GM18505 (cell line): ENCODE results near the gene CARD9.
"Not testable (repeated sequence)": the region's sequence is repeated elsewhere in the genome, so short reads cannot be mapped to it uniquely, and the experiment has no call there.

Source experiments
- ATAC-seq: cut with Tn5 transposase; IDR thresholded peaks from one replicate; pipeline ENCODE4 v1.9.1; 2021; ENCODE audit not compliant: unreplicated experiment
- POLR2A ChIP-seq: IDR thresholded peaks from 4 replicates; pipeline ENCODE4 v1.6.1; 2011; ENCODE audit warnings: borderline replicate concordance; ENCODE audit not compliant: insufficient read depth, insufficient read length; ENCODE audit errors: extremely low read depth

Gene CARD9

DNA sequence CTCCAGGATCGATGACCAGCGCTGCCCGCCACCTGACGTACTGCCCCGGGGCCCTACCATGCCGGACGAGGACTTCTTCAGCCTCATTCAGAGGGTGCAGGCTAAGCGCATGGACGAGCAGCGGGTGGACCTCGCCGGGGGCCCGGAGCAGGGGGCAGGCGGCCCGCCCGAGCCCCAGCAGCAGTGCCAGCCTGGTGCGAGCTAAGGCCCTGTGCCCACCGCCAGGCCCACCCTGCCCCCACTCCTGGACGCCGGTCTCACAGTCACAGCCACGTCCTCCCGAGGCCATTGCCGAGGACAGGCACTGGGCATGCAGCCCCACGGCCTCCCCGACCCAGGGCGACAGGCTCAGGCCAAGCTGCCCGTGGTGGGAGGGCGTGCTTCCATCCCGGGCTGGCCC lies 15.5 kb downstream of the CARD9 start:
- TF ChIP-seq POLR2A, result no peak
- no peak for ATAC-seq

DNA sequence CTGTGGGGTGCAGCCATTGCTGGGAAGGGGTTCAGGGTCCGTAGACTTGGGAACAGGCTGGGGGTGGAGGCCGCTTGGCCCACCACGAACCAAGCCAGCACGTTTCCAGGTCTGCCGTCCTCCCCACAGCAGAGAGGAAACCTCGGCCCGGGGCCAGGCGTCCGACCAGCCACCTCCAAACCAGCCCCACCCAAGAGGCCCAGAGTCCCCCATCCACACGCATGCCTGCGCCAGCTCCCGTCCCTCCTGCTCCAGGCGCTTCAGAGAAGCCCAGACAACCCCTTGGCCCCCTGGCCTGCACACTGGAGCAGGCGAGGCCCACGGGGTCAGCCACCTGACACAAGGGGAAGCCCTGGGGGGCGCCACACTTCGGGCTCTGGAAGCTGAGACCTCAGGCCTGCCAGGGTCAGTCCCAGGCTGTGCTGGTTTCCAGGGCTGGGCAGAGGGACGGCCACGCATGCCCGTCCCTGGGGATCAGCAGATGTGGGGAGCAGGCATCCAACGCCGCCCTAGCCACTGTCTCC lies 16.2 kb downstream of the CARD9 start:
- TF ChIP-seq POLR2A, result no peak
- ATAC-seq, result no peak

DNA sequence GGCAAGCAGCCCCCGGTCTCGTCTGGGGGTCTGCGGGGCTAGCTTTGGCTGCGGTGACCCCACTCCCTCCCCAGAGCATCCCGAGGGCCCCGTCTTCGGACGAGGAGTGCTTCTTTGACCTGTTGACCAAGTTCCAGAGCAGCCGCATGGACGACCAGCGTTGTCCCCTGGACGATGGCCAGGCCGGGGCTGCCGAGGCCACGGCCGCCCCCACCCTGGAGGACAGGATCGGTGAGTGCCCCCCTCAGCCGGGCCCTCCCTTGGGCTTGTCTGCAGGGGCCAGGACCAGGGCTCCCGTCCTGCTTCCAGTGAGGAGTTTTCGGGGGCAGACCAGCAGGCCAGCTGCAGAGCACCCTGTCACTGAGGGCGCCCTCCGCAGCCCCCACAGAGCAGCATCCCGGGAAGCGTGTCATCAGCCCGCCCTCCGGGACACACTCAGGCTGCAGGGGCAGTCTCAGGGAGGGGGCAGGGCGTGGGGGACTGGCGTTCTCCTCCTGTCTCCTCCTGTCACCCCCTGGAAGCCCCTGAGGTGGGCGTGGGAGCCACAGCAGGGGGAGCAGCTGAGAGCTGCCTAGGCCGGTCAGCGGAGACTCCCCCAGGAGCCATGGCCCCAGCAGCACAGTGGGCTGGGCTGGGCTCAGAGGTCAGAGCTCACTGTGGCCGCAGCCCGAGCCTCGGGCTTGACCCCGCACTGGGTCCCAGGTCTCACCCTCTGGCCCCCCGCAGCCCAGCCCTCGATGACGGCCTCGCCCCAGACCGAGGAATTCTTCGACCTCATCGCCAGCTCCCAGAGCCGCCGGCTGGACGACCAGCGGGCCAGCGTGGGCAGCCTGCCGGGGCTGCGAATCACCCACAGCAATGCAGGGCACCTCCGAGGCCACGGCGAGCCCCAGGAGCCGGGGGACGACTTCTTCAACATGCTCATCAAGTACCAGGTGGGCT lies 17.6 kb downstream of the CARD9 start:
- TF ChIP-seq POLR2A, result no peak
- no peak for ATAC-seq

DNA sequence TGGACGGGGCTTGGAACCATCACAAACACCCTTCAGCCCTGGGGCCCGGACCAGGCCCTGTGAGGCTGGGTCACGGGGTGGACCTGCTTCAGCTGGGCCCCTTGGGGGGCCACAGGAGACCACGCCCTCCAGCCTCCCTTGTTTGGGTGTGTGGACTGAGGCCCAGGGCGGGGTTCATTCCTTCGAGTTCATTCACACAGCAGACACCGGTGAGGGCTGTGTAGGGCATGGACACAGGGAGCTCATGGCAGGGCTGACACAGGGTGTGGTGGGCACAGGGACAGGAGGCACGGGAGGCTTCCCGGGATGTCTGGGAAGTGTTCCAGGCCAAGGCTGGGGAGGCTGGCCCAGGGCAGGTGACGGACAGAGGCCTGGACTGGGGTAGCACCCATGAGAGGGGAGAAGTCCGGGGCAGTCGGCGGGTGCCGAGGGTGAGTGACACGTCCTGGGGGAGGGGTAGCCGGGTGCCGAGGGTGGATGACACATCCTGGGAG lies 18.8 kb downstream of the CARD9 start:
- no peak for ATAC-seq
- TF ChIP-seq POLR2A, result no peak

DNA sequence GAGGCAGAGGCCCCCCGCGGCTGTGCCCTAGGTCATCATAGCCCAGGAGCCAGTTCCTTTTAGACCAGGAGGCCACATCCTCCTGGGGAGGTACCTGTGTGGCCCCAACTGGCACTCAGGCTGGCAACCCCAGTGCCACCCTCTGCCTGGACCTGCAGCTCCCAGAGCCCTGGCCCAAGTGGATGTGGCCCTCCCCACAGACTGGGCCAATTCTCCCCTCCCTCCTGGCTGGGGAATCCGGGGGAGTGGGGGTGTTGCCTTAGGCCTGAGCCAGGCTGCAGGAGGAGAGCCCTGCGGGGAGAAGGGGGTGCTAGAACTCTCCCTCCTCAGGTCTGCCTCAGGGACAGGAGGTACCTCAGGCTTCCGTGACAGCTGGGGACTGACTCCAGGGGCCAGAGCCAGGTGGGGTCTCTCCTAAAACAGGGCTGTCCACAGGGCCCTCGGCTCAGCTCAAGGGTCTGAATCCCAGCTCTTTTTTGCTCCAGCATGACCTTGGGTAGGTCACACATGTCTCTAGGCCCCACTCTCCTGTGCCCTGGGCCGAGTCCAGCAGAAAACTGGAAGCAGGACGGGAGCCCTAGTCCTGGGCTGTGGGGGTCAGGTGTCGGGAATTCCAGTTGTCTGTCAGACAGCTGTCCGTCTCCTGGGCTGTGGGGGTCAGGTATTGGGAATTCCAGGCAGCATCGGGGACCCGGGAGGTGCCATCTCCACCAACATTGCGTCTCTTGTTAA lies 19.5 kb downstream of the CARD9 start:
- ATAC-seq, result no peak
- TF ChIP-seq POLR2A, result no peak

DNA sequence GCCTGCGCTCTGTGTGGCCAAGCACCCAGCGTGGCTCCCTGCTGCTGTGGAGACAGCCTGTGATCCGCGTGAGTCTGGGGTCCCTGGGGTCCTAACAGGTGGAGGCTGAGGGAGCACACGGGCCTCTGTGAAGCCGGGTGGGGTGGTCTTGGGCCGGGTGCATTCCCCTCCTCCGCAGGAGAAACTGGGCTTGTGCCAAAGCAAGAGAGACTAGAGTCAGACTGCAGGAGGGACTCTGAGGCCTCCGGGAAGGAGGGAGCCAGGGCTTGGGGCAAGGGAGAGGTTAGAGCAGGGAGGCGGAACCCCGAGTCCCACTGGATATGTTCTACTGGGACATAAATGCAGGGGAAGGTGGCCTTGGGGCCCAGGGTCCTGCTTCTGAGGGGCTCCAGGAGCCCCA lies 20.4 kb downstream of the CARD9 start:
- ATAC-seq, result no peak
- no peak for TF ChIP-seq POLR2A

DNA sequence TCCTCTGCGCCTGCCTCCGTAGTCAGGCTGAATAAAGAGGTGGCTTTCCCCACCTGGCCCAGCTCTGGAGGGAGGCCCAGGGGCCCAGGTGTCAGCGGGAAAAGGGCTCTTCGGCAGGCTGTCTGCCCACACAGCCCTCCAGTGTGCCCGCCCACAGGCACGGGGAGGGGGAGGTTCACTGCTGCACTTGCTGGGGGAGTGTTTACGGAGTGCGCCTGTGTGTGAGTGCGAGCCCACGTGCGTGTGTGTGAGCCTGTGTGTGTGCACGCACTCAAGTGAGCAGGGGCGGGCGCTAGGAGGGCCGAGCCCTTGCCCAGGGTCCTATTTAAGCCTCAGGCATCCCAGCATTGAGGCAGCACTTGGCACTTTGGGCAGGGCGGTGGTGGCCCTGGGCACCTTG lies 20.8 kb downstream of the CARD9 start:
- no peak for ATAC-seq
- no peak for TF ChIP-seq POLR2A

DNA sequence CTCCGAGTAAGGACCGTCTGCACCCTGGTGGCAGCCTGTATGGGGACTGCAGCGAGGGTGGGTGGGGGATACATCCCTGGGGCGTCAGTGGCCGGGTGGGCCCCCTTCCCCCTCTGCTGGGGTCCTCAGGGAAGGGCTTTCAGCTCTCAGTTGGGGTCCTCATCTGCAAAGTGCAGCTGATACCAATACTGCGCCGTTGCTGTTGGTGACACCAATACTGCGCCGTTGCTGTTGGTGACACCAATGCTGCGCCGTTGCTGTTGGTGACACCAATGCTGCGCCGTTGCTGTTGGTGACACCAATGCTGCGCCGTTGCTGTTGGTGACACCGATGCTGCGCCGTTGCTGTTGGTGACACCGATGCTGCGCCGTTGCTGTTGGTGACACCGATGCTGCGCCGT lies 21.6 kb downstream of the CARD9 start:
- ATAC-seq, result not testable (repeated sequence)

DNA sequence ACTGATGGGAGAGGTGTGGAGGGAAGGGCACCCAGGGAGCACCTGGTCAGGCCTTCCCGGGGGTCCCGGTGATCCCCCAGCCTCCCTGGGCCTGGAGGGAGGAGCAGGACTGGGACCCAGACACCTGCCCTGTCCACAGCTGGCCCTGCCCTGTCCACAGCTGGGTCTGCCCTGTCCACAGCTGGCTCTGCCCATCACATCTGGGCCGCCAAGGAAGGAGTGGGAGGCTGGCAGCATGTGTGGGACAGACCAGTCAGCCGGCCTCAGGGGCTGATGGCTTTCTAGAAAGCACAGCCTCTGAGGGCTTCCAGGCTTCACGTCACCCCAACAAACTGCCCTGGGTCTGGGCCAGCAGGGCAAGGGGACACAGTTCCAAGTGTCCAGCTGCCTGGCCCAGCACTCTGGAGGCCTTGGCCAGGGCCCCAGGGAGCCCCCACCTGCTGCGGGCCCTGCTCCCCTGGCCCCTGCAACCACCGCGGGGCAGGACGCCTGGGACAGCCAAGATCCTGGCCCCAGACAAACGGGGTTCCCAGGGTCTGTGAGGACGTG lies 22.1 kb downstream of the CARD9 start:
- TF ChIP-seq POLR2A, result no peak
- no peak for ATAC-seq

DNA sequence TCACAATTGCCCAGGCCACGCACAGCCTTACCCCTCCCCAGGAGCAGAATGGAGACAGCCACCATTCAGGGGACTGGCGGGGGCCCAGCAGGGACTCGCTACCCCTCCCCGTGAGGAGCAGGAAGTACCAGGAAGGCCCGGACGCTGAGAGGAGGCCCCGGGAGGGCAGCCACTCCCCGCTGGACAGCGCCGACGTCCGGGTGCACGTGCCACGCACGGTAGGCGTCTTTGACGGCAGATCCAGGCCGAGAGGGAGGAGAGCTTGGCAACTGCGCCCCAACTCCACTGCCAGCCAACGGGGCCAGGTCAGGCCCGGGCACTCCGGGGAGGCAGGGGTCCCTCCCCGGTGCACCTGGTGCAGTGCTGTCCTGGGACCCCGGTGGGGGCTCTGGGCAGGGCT lies 23.9 kb downstream of the CARD9 start:
- ATAC-seq, result no peak
- TF ChIP-seq POLR2A, result no peak

DNA sequence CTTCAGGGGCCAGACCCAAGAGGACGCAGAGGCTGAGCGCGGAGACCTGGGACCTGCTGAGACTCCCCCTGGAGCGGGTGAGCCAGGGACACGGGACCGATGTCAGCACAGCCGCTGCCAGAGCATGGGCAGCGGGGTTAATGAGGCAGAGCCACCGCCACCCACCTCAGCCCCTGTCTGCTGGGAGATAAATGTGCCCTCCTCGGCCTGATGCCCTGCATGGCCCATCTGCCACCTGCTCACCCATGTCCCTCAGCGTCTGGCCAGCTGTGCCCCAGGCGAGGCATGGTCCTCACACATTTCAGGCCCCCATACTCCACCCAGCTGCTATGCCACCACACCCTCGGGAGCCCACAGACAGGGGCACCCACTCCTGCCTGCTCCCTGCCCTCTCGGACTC lies 24.8 kb downstream of the CARD9 start:
- ATAC-seq, result no peak
- no peak for TF ChIP-seq POLR2A

DNA sequence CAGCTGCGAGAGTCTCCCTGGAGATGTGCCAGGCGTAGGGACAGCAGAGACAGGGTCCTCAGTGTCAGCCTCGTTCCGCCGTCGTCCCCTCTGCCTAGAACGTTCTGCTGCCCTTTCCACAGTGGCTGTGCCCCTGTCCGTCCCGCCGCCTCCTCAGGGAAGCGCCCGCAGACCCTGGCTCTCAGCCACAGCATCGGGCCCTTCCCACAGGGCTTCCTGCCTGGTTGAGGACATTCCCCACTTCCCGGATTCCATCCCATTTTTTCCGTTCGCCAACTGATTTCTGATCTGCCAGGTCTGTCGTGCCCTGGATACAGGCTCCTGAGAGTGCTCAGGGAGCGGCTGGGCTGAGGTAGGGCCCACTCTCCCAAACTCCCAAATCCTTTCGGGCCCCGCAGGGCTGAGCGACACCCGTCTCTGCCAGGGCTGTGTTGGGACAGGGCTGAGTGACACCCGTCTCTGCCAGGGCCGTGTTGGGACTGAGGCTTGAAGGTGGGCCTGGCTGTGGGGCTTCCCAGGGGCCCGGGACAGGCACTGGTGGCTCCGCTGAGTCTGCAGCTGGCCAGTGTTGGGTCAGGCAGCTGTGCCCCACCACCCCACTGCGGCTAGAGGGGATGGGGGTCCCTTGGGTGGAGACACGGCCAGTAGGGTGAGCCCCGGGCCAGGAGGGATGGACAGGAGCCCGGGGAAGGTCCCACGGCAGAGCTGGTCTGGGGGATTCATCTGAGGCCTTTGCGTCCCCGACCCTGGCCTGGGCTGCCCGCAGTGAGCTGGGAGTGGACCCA lies 25.8 kb downstream of the CARD9 start:
- ATAC-seq, result no peak
- TF ChIP-seq POLR2A, result no peak
